ENCODE data around the gene CHCHD1.

DNA sequence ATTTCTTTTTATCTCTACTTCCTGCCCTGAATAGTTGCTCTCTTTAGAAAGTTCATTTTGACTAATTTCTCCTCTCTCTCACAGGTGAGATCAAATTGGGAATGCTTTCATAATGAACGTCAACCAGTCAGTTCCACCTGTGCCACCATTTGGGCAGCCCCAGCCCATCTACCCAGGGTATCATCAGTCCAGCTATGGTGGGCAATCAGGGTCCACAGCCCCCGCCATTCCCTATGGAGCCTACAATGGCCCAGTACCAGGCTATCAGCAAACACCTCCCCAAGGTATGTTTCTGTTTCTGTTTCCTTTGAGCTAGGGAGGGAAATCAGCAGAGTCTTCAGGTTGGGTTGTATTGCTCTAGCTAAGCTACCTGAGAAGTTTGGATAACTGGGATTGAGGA, 35.1 kb upstream of the CHCHD1 start:
- TF ChIP-seq, protein P1, sequence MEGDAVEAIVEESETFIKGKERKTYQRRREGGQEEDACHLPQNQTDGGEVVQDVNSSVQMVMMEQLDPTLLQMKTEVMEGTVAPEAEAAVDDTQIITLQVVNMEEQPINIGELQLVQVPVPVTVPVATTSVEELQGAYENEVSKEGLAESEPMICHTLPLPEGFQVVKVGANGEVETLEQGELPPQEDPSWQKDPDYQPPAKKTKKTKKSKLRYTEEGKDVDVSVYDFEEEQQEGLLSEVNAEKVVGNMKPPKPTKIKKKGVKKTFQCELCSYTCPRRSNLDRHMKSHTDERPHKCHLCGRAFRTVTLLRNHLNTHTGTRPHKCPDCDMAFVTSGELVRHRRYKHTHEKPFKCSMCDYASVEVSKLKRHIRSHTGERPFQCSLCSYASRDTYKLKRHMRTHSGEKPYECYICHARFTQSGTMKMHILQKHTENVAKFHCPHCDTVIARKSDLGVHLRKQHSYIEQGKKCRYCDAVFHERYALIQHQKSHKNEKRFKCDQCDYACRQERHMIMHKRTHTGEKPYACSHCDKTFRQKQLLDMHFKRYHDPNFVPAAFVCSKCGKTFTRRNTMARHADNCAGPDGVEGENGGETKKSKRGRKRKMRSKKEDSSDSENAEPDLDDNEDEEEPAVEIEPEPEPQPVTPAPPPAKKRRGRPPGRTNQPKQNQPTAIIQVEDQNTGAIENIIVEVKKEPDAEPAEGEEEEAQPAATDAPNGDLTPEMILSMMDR (IDR thresholded peaks at IDR 0.05; ENCODE audit: borderline replicate concordance, extremely low read depth, low read length, poor library complexity, severe bottlenecking), result no peak
- no peak for TF ChIP-seq EZH2 (IDR thresholded peaks at IDR 0.05; ENCODE audit: borderline replicate concordance, low read depth, low read length, severe bottlenecking)
